ENCODE data around the gene RASSF5.

- TF ChIP-seq CTCF (IDR thresholded peaks at IDR 0.05) (no peak), EZH2 (IDR thresholded peaks at IDR 0.05; ENCODE audit: borderline replicate concordance, insufficient read depth, low read depth, low read length, poor library complexity, severe bottlenecking) (no peak)
Observed at GRCh38 chr1:206575894-206576737, 68.8 kb downstream of the RASSF5 start.

All from B cell (primary cell).